HG03095 (cell line): ENCODE measurements around the gene RIMBP3C.
"Not testable (repeated sequence)": the region's sequence is repeated elsewhere in the genome, so short reads cannot be mapped to it uniquely, and the experiment has no call there.

Experiments used
- ATAC-seq: cut with Tn5 transposase; IDR thresholded peaks from one replicate; pipeline ENCODE4 v1.9.1; 2021; ENCODE audit warnings: moderate library complexity; ENCODE audit not compliant: unreplicated experiment

RIMBP3C gene

DNA sequence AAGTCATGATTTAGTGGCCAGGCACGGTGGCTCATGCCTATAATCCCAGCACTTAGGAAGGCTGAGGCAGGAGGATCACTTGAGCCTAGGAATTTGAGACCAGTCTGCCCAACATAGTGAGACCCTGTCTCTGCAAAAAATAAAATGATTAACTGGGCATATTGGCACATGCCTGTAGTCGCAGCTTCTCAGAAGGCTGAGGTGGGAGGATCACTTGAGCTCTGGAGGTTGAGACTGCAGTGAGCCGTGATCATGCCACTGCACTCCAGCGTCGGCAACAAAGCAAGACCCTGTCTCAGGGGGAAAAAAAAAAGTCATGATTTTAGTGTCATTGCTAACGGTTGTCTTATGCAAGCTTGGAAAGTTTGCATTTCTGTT is 28.2 kb upstream of the RIMBP3C start:
- no peak for ATAC-seq

DNA sequence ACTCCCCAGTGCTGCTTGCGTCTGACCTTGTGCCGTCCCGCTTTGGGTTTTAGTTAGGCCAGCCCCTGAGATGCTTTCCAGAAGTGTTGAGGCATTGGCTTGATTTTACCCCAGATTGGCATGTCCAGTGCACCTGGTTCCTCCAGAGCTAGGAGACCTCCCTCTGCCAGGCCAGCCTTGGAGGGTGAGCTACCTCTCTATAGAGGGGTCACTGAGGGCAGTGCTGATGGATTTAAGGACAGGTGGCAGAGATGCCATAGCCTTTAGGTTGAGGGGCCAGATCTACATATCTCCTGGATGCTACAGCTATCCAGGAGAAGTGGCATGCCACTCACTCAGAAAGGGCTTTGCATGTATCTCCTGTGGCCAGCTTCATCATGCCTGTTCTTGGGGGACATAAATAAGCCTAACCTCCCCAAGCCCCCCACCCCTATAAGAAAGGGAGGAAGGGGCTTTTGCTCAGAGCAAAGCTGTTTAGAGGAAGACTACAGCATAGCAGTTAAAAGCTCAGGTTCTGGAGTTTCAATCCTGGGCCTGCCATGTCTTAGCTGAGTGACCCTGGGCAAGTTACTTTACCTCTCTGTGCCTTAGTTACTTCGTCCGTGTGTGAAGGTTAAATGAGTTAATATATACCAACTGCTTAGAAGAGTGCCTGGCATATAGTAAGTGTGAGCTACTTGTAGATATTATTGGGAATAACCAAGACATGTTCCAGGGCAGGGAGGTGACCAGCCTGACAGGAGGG is 22.7 kb upstream of the RIMBP3C start:
- ATAC-seq = no peak

DNA sequence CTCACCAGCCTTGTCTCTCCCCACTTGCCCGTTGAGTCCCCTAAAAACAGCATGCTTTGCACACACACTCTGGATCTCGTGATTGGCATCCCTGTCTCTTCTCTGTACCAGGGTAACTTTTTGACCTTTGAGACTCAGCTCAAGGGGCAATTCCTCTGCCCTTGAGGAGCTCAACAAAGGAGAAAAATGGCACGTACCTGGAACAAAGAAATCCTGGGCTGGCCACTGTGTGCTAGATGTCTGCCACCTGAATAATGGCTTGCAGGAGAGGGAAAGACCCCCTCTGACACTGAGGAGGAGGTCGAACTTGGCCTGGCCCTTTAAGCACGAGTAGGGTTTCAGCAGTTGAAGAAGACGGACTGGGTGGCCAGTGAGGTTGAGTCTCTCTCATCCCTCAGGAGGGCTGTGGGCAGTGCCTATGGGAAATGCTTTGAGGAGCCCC is 22.1 kb upstream of the RIMBP3C start:
- no peak for ATAC-seq

DNA sequence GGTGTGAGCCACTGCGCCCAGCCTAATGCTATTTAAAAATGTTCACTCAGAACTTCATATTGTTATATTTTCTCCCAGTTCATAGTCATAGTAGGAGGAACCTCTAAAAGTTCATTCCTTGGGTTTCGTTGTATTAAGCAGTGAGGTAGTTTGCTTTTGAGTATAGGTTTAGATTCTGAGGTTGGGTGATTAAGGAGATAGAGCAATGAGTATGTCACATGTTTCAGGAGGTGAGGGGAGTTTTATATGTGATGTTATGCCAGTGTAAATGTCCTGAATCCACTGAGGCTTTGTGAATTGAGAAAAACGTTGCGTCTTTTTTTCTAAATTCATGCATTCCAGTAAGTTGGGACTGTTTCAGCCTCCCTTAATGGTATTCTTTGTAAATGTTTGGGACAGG is 20.4 kb upstream of the RIMBP3C start:
- no peak for ATAC-seq

- no peak for ATAC-seq
Observed at GRCh38 chr22:21570398-21570797, 19.1 kb upstream of the RIMBP3C start.

GRCh38 chr22:21569459-21570170 is 18.4 kb upstream of the RIMBP3C start:
- no peak for ATAC-seq

- not testable (repeated sequence) for ATAC-seq
Observed at GRCh38 chr22:21569076-21569427, 17.8 kb upstream of the RIMBP3C start.

DNA sequence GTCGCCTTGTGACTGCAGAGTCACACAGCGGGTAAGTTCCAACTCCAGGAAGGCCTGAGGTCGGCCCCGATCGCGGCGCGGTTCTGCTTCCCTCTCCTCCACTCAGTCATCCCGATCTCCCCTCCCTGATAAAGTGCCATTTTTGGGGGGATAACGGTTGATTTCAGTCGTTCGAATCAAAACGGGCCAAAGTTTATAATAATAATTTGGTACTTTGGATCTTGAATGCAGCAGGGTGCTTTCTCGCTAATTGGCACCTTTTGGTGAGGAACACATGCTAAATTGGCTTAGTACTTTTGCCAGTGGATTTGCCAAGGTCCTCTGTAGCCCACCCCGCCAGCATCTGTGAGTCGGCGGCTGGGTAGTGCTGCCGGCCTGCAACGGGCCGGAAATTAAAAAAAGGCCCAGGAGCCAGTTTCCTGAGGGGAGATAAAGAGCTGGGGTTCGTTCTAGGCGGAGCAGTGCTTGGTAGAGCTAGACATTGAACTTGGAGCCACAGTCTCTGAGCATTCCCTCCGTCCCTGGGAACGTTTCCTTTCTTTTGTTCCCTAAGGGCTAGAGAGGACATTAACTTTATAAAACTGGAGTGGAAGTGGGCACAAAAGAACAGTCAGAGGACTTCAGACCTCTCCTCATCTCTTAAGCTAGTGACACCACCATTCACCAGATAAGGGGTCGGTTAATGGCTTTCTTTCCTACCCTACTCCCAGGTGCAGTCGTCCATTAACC is 17.2 kb upstream of the RIMBP3C start:
- no peak for ATAC-seq

DNA sequence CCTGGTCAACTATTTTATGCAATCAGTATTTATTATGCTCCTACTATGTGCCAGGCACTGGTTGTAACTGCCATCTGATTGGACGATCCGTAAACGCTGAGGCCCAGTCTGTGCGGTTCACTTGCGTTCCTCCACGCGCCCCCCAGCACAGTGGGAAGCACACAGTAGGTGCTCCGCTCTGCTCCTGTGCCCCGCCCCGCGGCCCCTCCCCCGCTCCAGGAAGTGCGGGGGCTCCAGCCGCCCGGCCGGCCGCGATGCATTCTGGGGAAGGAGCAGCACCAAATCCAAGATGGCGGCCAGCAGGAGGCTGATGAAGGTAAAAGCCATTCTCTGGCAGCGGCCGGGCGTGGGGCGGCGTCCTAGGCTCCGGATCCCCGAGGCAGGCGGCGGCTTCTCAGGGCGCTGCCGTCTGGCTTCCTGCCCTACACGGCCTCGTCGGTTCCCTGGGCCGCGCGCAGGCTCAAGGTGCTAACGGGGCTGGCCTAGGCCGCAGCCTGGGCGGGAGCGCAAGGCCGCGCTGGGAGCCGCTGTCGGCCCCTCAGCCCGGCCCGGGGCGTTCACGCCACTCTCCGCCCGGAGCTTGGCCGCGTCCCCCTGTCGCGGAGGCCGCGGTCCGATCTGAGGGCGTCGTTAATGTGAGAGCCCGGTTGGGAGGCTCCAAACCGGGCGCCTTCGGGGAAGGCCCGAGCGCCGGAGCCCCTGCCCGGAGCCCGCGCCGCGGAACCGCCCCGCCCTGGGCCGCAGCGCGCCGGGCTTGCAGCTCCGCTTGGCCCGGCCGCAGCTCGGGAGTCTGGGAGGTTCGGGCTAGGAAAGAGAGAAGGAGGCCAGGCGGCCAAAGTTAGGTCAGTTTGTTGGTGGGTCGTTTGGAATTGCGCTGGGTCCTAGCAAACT is 16.4 kb upstream of the RIMBP3C start, which contains the start of gene UBE2L3:
Gene UBE2L3, plus strand, starts transcription at position 259 of the 891 bp plus-strand sequence. Its CDS starts 31 bp downstream, at position 290.
- no peak for ATAC-seq

DNA sequence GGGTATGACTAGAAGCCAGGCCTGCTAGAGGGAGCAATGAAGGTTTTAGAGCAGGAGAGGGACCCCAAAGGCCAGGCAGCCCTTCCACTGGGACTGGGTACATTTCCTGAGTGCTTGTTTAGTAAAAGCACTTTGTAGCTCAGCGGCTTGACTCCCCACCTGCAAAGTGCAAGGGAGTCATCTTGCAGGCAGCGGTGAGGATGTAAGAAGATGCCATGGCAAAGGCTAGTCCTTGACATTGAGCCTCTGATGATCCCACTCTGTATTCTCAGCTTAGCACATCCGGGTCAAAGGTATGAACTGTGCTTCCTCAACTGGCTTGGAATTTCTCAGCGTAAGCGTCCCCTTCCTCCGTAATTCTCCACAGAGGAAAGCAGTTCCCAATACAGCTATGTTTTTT is 13.2 kb upstream of the RIMBP3C start:
- no peak for ATAC-seq

DNA sequence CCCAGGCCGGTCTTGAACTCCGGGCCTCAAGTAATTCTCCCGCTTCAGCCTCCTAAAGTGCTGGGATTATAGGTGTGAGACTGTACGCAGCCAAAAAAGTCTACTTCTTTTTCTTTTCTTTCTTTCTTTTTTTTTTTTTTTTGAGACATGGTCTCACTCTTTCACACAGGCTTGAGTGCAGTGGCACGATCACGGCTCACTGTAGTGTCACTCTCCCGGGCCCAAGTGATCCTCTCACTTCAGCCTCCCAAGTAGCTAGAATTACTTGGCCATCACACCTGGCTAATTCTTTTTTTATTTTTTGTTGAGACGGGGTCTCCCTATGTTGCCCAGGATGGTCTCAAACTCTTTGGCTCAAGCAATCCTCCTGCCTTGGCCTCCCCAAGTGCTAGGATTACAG is 12.7 kb upstream of the RIMBP3C start:
- ATAC-seq = no peak

GRCh38 chr22:21560657-21561056 is 9.4 kb upstream of the RIMBP3C start:
- not testable (repeated sequence) for ATAC-seq

GRCh38 chr22:21559345-21560125 is 8.3 kb upstream of the RIMBP3C start:
- not testable (repeated sequence) for ATAC-seq

GRCh38 chr22:21550678-21551047 is 598 bp downstream of the RIMBP3C start:
- not testable (repeated sequence) for ATAC-seq

DNA sequence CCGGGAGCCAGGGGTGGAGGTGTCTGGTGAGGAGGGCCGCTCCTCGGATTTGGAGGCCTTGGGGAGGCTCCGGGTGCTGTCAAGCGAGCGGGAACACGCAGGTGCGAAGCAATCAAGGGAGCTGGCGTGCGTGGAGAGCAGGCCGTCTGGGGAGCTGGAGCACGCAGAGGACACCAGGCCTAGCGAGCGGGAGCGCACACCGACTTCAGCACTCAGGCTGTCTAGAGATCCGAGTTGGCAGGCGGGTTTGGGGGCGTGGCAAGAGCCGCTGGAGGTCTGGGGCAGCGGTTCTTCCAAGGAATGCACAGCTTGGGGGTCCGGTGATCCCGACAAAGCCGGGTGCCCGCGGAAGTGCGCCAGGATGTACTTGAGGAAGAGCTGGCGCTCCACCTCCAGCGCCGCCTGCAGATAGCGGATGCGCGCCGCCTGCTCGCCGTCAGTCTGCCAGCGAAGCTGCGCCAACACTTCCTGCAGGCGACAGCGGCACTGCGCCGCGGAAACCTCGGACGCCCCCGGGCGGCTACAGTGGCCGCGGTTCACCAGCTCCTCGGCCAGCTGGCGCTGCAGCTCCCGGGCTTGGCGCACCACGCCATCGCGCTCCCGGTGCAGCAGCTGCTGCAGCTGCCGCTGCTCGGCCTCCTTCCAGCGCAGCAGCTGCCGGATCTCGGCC is 1.1 kb downstream of the RIMBP3C start:
- ATAC-seq = not testable (repeated sequence)

- ATAC-seq = not testable (repeated sequence)
Observed at GRCh38 chr22:21549558-21549957, 1.7 kb downstream of the RIMBP3C start.

GRCh38 chr22:21544432-21545322 is 6.6 kb downstream of the RIMBP3C start:
- ATAC-seq = not testable (repeated sequence)

DNA sequence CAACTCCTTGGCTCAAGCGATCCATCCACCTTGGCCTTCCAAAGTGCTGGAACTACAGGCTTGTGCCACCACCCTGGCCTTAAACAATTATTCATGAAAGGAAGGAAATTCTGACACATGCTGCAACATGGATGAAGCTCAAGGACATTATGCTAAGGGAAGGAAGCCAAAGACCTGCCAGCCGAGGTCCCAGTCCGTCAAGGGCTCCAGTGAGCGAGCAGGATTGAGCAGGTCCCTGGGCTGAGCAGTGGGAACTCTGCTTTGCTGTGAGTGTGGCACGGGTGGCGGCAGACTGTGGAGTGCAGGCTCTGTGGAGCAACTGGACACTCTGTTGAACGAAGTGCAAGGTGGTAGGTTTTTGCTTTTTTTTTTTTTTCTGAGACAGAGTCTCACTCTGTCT is 11.4 kb downstream of the RIMBP3C start:
- not testable (repeated sequence) for ATAC-seq
